ENCODE results near the gene STXBP1. TPM values are rescaled to one million over a fixed set of nuclear protein-coding genes. Genes with fewer than 3 reads are reported as not detected.

STXBP1 gene
- total and polyA plus RNA-seq, 2 donors (not counting 3 experiments of a cell fraction or from before 2014, with no cell fraction given): 18.8 to 51.3 TPM

GRCh38 chr9:127694890-127695720 lies 83.0 kb downstream of the STXBP1 start:
- Histone ChIP-seq H3K36me3 (ENCODE audit: control insufficient read depth in 2 of 2, extremely low read depth in 1 of 2, insufficient read depth in 2 of 2, low read length in 2 of 2) (peaks cover 0 to 7% of the 10 kb centered on the region in 2 experiments), H3K4me1 (ENCODE audit: control insufficient read depth, extremely low read depth, insufficient read depth, low read length) (no peaks in the 10 kb centered on the region), H4K20me1 (replicated peaks; ENCODE audit: control insufficient read depth, extremely low read depth, insufficient read depth, low read length) (no peaks in the 10 kb centered on the region), H3K4me3 (replicated peaks in 1 of 3; ENCODE audit: insufficient read depth in 1 of 3, low read depth in 1 of 3, low read length in 3 of 3) (no peak overlapping the region), H3K9ac (replicated peaks; ENCODE audit: extremely low read depth, insufficient read depth, low read length) (no peak overlapping the region), H3K9me3 (replicated peaks; ENCODE audit: control insufficient read depth, insufficient read depth, low read length) (no peaks in the 10 kb centered on the region), H3K79me2 (ENCODE audit: control insufficient read depth, insufficient read depth, low read length) (no peaks in the 10 kb centered on the region), H3K9me1 (replicated peaks; ENCODE audit: control insufficient read depth, extremely low read depth, insufficient read depth, low read length) (no peaks in the 10 kb centered on the region), H3K27ac (ENCODE audit: insufficient read depth, low read depth, low read length) (no peak overlapping the region), H3K27me3 (ENCODE audit: control insufficient read depth in 2 of 2, insufficient read depth in 2 of 2, low read length in 2 of 2) (no peaks in the 10 kb centered on the region), H3K4me2 (ENCODE audit: insufficient read depth, low read length) (no peak overlapping the region), H2AFZ (ENCODE audit: low read depth, low read length) (no peak overlapping the region)
- dilution Hi-C loops (cut with MboI; ENCODE audit: extremely low pct_ligation_motif_present, low sequenced_read_pairs) (no loop called here), intact Hi-C loops (cut with micrococcal nuclease) (loop anchor here (5.0 kb wide), 1 partner anchor 83 kb away; the partner anchor contains the start of gene STXBP1)
- ChIA-PET CTCF (no interaction called here), POLR2A (no interaction called here)
- DNase-seq (ENCODE audit: low read depth, low spot score): no peak
- FAIRE-seq: no peak
- BruUV-seq (replicated peaks): no TSS peak
- no peak for TF ChIP-seq GATA2 (IDR thresholded peaks at IDR 0.05; ENCODE audit: insufficient read depth, insufficient read length, low read depth, low read length)
- TF ChIP-seq CTCF (IDR thresholded peaks at IDR 0.05; ENCODE audit: extremely low read depth in 1 of 2, insufficient read depth in 1 of 2, low read depth in 1 of 2, low read length in 2 of 2): no peak
- no peak for TF ChIP-seq POLR2A (IDR thresholded peaks at IDR 0.05; ENCODE audit: low read depth, low read length)

- FAIRE-seq (no peak), DNase-seq (ENCODE audit: low read depth, low spot score) (no peak)
- Histone ChIP-seq H3K9ac (replicated peaks; ENCODE audit: extremely low read depth, insufficient read depth, low read length) (no peak overlapping the region), H2AFZ (ENCODE audit: low read depth, low read length) (no peak overlapping the region), H3K4me2 (ENCODE audit: insufficient read depth, low read length) (no peak overlapping the region), H3K79me2 (ENCODE audit: control insufficient read depth, insufficient read depth, low read length) (no peaks in the 10 kb centered on the region), H3K4me1 (ENCODE audit: control insufficient read depth, extremely low read depth, insufficient read depth, low read length) (no peaks in the 10 kb centered on the region), H3K9me1 (replicated peaks; ENCODE audit: control insufficient read depth, extremely low read depth, insufficient read depth, low read length) (no peaks in the 10 kb centered on the region), H3K27ac (ENCODE audit: insufficient read depth, low read depth, low read length) (no peak overlapping the region), H3K36me3 (ENCODE audit: control insufficient read depth in 2 of 2, extremely low read depth in 1 of 2, insufficient read depth in 2 of 2, low read length in 2 of 2) (no peaks in the 10 kb centered on the region), H3K9me3 (replicated peaks; ENCODE audit: control insufficient read depth, insufficient read depth, low read length) (no peaks in the 10 kb centered on the region), H4K20me1 (replicated peaks; ENCODE audit: control insufficient read depth, extremely low read depth, insufficient read depth, low read length) (no peaks in the 10 kb centered on the region), H3K4me3 (replicated peaks in 1 of 3; ENCODE audit: insufficient read depth in 1 of 3, low read depth in 1 of 3, low read length in 3 of 3) (no peak overlapping the region), H3K27me3 (ENCODE audit: control insufficient read depth in 2 of 2, insufficient read depth in 2 of 2, low read length in 2 of 2) (no peaks in the 10 kb centered on the region)
- BruUV-seq (replicated peaks): no TSS peak
- intact Hi-C loops (cut with micrococcal nuclease): loop anchor here (5.0 kb wide), 1 partner anchor 85 kb away; the partner anchor contains the start of gene STXBP1
- dilution Hi-C loops (cut with MboI; ENCODE audit: extremely low pct_ligation_motif_present, low sequenced_read_pairs): no loop called here
- ChIA-PET CTCF (interaction anchor here (0.8 to 1.4 kb wide), 3 partner anchors 8 to 37 kb away, joined by 3 to 4 read pairs (median 3); partner anchors contain the start of gene TOR2A), POLR2A (no interaction called here)
- TF ChIP-seq CTCF (IDR thresholded peaks at IDR 0.05; ENCODE audit: extremely low read depth in 1 of 2, insufficient read depth in 1 of 2, low read depth in 1 of 2, low read length in 2 of 2) (no peak), FOS (IDR thresholded peaks at IDR 0.05; ENCODE audit: borderline replicate concordance, insufficient read depth, low read length) (no peak), EZH2 (IDR thresholded peaks at IDR 0.05; ENCODE audit: borderline replicate concordance, low read depth, low read length, severe bottlenecking) (no peak)
These were observed 85.5 kb downstream of the STXBP1 start for GRCh38 chr9:127697575-127697974.

Measured in endothelial cell of umbilical vein (primary cell).